Lung (tissue), 12 donors: Measurements from ENCODE around the gene VAV1. TPM values are rescaled to one million over a fixed set of nuclear protein-coding genes. Genes with fewer than 3 reads are reported as not detected.

Experiments
- ATAC-seq: fragments of 200-7000 bp; cut with Tn5 transposase; one replicate; pipeline ENCODE4 v1.9.1; 2020; ENCODE audit warnings: moderate number of reproducible peaks; ENCODE audit not compliant: insufficient read depth, low FRiP score
- DNase-seq, 3 donors: peaks; one replicate each; pipeline ENCODE4 v3.0.0-alpha.2; 2013 to 2017
- H3K27ac ChIP-seq, 2 donors: one replicate each; pipeline ENCODE4 v1.5.1; 2013; ENCODE audit warnings: mild to moderate bottlenecking in 2 of 2, moderate library complexity in 2 of 2, control low read depth in 1 of 2, inconsistent platforms in 1 of 2, low read depth in 1 of 2, low read length in 1 of 2
- H3K27me3 ChIP-seq, 3 donors: one replicate each; pipeline ENCODE4 v1.5.1; 2013; ENCODE audit warnings: low read length in 2 of 3; ENCODE audit not compliant: control insufficient read depth in 3 of 3, insufficient read depth in 3 of 3
- H3K36me3 ChIP-seq, 4 donors: one replicate each; pipeline ENCODE4 v1.5.1; 2013; ENCODE audit warnings: low read length in 4 of 4, mild to moderate bottlenecking in 1 of 4, moderate library complexity in 1 of 4; ENCODE audit not compliant: control insufficient read depth in 4 of 4, insufficient read depth in 4 of 4
- H3K4me1 ChIP-seq, 5 donors: one replicate each; pipeline ENCODE4 v1.5.1; 2013; ENCODE audit warnings: low read length in 5 of 5, mild to moderate bottlenecking in 2 of 5, moderate library complexity in 1 of 5; ENCODE audit not compliant: control insufficient read depth in 5 of 5, insufficient read depth in 5 of 5
- H3K4me3 ChIP-seq: one replicate; pipeline ENCODE4 v1.5.1; 2013; ENCODE audit warnings: mild to moderate bottlenecking, control low read depth, moderate library complexity
- H3K9ac ChIP-seq, 2 donors: one replicate each; pipeline ENCODE4 v1.5.1; 2013; ENCODE audit warnings: low read length in 2 of 2, control low read depth in 1 of 2; ENCODE audit not compliant: insufficient read depth in 1 of 2
- H3K9me3 ChIP-seq, 4 donors: one replicate each; pipeline ENCODE4 v1.5.1; 2013; ENCODE audit warnings: low read length in 3 of 4, mild to moderate bottlenecking in 1 of 4, moderate library complexity in 1 of 4; ENCODE audit not compliant: control insufficient read depth in 4 of 4, insufficient read depth in 3 of 4
- CTCF ChIP-seq: IDR thresholded peaks from 2 replicates; pipeline ENCODE4 v1.5.1; 2012; ENCODE audit warnings: mild to moderate bottlenecking; ENCODE audit errors: control extremely low read depth, extremely low read depth
- WGBS, 2 donors: extraction: QIAGEN DNeasy Blood & Tissue Kit; methylation state at CpG; one replicate each; pipeline ENCODE4 v1.1.7; 2013; 5-methylcytosine and 5-hydroxymethylcytosine counted together
- polyA plus RNA-seq, 2 donors: library from polyadenylated mRNA; stranded (reverse); fragments of 200-250 nt; gene quantifications; one replicate each; pipeline ENCODE4 v1.2.1, GENCODE V29; 2013
- total RNA-seq, 2 donors: library from RNA; depleted of rRNA in 1 of 2; stranded (reverse); fragments of >200 nt in 1 of 2; gene quantifications; one replicate each; pipeline ENCODE4 v1.2.1, GENCODE V29; 2014 to 2021
- donor health status: control.
- donor health status: control.
- donor health status: Bipolar disorder and iron deficiency.
- donor health status: healthy.
- donor health status: DM: yes; HTN: yes; CAD: no.

Gene VAV1
- total and polyA plus RNA-seq, 4 donors, result 8.7 to 60.8 (median 21.9) TPM

DNA sequence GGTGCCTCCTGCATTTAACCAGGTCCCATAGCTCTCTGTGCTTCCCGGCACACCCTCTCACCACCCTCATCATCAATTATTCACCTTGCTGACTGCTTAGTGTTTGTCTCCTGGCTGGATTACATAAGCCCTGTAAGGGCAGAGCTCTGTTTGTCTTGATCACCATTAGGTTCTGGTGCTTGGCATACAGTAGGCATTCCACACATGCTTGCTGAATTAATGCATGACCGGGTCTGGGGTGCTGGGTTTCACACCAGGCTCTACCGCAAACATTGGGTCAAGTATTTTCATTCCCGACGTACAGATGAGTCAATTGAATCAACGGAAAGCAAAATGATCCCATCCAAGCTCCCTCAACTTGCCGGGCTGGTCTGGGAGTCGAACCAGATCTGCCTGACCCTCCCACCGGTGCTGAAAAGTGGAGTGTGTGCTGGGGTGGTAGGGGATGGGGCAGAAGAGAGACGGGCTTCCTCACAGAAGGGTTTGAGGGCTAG is 28.5 kb downstream of the VAV1 start:
- peak overlapping the region in 1 of 2 donors; percentile 54 for H3K27ac ChIP-seq
- no peaks in the 10 kb centered on the region for H3K9me3 ChIP-seq
- 22 to 28% methylated on average over 10 of the region's 10 CpGs for WGBS, 2 donors
- H3K4me1 ChIP-seq, result peaks cover 0 to 9% (median 4%) of the 10 kb centered on the region in 5 donors
- H3K27me3 ChIP-seq, result no peaks in the 10 kb centered on the region
- H3K4me3 ChIP-seq, result no peak overlapping the region
- no peak overlapping the region for H3K9ac ChIP-seq
- no peak for TF ChIP-seq CTCF
- DNase-seq (no peak), ATAC-seq (no peak)
- no peaks in the 10 kb centered on the region for H3K36me3 ChIP-seq

- peak; percentile 58 for ATAC-seq
- Histone ChIP-seq H3K4me3 (no peak overlapping the region), H3K27me3 (no peaks in the 10 kb centered on the region), H3K27ac (peak overlapping the region in 1 of 2 donors; percentile 54), H3K36me3 (no peaks in the 10 kb centered on the region), H3K4me1 (peaks cover 0 to 9% (median 4%) of the 10 kb centered on the region in 5 donors), H3K9me3 (no peaks in the 10 kb centered on the region), H3K9ac (no peak overlapping the region)
- DNase-seq, result peak; percentile 58 to 69 (median 60)
- TF ChIP-seq CTCF, result no peak
- WGBS, 2 donors, result 1 to 4% methylated on average over 18 to 19 of the region's 19 CpGs
Measured at GRCh38 chr19:6801485-6802086, 29.1 kb downstream of the VAV1 start.

DNA sequence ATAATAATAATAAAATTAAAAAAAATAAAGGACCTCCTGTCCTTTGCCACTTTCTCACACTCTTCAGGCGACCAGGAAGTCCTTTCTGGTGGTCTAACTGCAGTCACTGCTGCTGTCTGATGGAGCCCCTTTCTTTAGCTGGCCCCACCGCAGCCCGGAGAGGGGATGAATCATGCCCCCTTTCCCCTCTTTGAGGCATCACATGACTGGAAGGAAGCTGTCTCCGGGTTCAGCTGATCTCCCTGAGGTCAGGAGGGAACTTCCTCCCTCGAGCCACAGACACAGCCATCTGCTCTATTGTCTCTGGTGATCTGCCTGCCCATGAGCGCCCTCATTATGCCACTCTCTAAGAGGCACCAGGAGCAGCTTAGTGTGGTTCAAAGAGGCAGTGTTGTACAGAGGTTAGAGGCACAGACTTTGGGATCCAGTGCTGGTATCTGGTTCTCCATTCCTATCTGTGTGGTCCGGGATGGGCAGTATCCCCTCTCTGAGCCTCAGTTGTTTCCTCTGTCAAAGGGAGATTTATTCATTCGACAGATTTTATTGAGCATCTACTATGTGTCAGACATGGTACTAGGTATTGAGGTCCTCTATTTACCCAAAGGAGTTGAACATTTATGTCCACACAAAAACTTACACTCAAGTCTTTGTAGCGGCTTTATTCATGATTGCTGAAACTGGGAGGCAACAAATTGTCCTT is 30.0 kb downstream of the VAV1 start:
- H3K9ac ChIP-seq, result no peak overlapping the region
- ATAC-seq, result peak; percentile 63
- no peak for TF ChIP-seq CTCF
- H3K4me3 ChIP-seq, result no peak overlapping the region
- no peaks in the 10 kb centered on the region for H3K9me3 ChIP-seq
- DNase-seq, result no peak
- peaks cover 0 to 9% (median 4%) of the 10 kb centered on the region in 5 donors for H3K4me1 ChIP-seq
- H3K27me3 ChIP-seq, result no peaks in the 10 kb centered on the region
- peak overlapping the region in 1 of 2 donors; percentile 81 for H3K27ac ChIP-seq
- H3K36me3 ChIP-seq, result no peaks in the 10 kb centered on the region
- 32 to 43% methylated on average over 9 of the region's 9 CpGs for WGBS, 2 donors
